ENCODE measurements around the gene TLE6.
"Not testable (repeated sequence)": the region's sequence is repeated elsewhere in the genome, so short reads cannot be mapped to it uniquely, and the experiment has no call there.

Gene TLE6

DNA sequence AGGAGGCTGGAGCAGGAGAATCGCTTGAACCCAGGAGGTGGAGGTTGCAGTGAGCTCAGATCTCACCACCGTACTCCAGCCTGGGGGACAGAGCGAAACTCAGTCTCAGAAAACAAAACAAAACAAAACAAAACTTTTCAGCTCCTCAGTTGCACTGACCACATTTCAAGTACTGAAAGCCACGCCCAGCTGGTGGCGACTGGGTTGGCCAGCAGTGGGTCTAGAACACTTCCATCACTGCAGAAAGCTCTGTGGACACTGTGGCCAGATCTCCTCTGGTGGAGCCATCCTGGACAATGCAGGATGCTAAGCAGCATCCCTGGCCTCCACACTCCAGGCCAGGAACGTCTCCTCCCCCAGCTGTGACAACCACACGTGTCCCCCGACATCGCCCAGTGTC lies 30.6 kb downstream of the TLE6 start:
- TF ChIP-seq, protein P1, sequence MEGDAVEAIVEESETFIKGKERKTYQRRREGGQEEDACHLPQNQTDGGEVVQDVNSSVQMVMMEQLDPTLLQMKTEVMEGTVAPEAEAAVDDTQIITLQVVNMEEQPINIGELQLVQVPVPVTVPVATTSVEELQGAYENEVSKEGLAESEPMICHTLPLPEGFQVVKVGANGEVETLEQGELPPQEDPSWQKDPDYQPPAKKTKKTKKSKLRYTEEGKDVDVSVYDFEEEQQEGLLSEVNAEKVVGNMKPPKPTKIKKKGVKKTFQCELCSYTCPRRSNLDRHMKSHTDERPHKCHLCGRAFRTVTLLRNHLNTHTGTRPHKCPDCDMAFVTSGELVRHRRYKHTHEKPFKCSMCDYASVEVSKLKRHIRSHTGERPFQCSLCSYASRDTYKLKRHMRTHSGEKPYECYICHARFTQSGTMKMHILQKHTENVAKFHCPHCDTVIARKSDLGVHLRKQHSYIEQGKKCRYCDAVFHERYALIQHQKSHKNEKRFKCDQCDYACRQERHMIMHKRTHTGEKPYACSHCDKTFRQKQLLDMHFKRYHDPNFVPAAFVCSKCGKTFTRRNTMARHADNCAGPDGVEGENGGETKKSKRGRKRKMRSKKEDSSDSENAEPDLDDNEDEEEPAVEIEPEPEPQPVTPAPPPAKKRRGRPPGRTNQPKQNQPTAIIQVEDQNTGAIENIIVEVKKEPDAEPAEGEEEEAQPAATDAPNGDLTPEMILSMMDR (conservative IDR thresholded peaks at IDR 0.05) = no peak
- no peak for TF ChIP-seq ZFX (IDR thresholded peaks at IDR 0.05)
- no peak overlapping the region for H3K27ac ChIP-seq

DNA sequence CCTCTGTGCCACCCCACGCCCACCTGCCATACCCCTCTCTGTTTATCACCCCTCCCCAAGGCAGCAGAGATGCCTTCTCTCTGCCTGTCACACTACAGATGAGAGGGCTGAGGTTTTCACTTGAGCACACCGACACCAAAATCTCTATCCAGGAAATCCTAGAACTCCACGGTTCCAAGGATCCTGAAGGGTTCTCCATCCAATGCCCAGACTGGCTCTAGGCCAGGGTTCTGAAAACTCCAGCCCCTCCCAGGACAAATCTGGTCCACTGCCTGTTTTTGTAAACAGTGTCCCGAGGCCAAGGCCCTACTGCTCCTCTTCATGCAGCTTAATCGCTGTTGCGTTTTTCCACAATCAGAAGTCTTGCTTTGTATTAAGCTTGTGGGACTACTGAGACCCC lies 31.6 kb downstream of the TLE6 start:
- no peak overlapping the region for H3K27ac ChIP-seq
- TF ChIP-seq, protein P1 (conservative IDR thresholded peaks at IDR 0.05) = no peak
- no peak for TF ChIP-seq ZFX (IDR thresholded peaks at IDR 0.05)

DNA sequence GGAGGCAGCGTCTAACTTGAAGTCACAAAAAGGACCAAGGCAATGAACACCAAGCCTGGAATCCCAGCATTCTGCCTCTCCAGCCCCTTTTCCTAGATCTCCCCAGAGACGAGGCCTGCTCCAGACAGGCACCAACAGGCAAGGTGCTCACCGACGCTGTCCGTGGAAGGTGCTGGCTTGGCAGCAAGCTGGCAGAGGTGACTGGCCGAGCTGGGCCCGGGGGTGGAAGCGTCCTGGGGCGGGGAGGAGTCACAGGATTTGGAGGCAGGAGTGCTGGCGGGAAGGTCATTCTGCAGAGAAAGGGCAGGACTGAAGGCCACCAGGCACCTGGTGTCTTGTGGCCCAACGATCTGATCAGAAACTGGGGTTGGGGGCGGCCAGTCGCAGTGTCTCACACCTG lies 33.5 kb downstream of the TLE6 start:
- TF ChIP-seq, protein P1 (conservative IDR thresholded peaks at IDR 0.05) = no peak
- no peak for TF ChIP-seq ZFX (IDR thresholded peaks at IDR 0.05)
- H3K27ac ChIP-seq = no peak overlapping the region

DNA sequence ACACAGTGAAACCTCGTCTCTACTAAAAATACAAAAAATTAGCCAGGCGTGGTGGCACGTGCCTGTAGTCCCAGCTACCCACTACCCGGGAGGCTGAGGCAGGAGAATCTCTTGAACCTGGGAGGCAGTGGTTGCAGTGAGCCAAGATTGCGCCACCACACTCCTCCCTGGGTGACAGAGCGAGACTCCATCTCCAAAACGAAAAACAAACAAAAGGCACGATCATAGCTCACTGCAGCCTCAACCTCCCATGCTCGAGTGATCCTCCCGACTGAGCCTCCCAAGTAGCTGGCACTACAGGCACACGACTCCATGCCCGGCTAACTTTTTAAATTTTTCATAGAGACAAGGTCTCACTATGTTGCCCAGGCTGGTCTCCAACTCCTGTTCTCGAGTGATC lies 34.7 kb downstream of the TLE6 start:
- H3K27ac ChIP-seq = not testable (repeated sequence)

DNA sequence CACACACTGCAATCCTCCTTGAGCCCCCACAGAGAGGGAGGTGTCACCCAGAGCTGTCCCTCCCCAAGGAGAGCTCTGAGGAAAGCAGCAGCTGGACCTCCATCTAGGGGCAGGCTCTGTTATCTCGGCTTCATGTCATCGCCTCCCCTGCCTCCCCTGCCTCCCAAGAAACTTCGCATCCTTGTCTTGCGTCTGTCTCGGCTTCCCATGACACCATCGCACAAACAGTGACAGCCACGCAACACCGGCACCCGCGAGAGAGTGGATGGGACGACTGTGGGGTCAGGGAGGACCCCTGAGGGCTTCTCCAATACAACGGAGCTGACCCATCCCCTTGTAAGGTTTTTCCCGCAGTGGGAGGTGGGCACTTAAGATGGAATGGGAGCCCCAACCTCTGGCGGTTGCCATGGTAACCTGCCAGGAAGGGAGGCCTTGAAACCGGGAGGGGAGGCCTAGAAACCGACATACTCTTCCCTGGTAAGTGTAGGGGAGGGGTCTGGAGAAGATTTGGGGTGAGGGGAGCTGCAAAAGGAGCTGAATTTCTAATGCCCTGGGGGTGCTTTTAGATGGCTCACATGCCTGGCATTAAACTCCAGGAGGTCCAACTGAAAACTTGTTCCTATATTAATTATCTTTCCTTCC lies 35.4 kb downstream of the TLE6 start:
- H3K27ac ChIP-seq = no peak overlapping the region

DNA sequence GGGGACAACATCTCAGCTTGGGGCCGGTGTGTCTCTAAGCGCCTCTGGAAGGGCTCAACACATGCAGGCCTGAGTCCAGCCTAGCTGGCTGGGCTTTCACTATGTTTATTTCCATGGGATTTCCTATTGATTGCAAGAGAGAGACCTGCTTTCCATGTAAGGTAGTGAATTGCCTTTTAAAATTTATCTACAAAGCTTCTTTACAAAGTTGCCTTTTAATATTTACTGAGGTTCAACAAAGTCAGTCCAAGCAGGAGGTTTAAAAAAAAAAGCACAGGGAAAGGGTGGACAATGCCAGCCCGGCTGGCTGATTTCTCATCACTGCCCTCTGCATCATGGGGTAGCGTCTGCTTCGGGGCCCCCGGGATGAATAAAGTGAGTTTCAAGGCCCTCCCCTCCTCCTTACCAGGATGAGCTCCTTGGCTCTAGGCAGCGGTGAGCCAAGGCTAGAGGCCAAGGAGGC lies 35.9 kb downstream of the TLE6 start:
- no peak overlapping the region for H3K27ac ChIP-seq
- no peak for TF ChIP-seq ZFX (IDR thresholded peaks at IDR 0.05)
- TF ChIP-seq, protein P1 (conservative IDR thresholded peaks at IDR 0.05) = no peak

More for the DNA sequence above, 35.4 kb downstream of the TLE6 start:
- TF ChIP-seq ZFX (IDR thresholded peaks at IDR 0.05) = no peak
- TF ChIP-seq, protein P1 (conservative IDR thresholded peaks at IDR 0.05) = no peak

DNA sequence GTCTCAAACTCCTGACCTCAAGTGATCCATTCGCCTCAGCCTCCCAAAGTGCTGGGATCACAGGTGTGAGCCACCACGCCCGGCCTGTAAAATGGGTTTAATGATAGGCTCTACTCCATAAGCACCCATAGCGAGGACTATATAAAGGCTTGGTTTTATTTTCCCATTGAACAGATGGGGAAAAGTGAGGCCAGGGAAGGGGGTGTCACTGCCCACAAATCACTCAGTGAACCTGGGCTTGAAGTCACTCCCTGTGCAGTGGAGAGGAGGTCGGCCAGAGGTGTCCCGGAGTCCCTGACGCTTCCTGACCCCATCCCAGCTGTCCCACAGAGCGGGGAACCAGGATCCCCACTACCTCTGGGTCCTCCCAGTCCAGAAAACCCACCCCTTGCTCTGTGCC lies 36.8 kb downstream of the TLE6 start:
- TF ChIP-seq ZFX (IDR thresholded peaks at IDR 0.05) = no peak
- TF ChIP-seq, protein P1 (conservative IDR thresholded peaks at IDR 0.05) = no peak
- no peak overlapping the region for H3K27ac ChIP-seq
